Measurements from ENCODE around the gene CES1.
"Not testable (repeated sequence)": the region's sequence is repeated elsewhere in the genome, so short reads cannot be mapped to it uniquely, and the experiment has no call there.

Gene CES1

DNA sequence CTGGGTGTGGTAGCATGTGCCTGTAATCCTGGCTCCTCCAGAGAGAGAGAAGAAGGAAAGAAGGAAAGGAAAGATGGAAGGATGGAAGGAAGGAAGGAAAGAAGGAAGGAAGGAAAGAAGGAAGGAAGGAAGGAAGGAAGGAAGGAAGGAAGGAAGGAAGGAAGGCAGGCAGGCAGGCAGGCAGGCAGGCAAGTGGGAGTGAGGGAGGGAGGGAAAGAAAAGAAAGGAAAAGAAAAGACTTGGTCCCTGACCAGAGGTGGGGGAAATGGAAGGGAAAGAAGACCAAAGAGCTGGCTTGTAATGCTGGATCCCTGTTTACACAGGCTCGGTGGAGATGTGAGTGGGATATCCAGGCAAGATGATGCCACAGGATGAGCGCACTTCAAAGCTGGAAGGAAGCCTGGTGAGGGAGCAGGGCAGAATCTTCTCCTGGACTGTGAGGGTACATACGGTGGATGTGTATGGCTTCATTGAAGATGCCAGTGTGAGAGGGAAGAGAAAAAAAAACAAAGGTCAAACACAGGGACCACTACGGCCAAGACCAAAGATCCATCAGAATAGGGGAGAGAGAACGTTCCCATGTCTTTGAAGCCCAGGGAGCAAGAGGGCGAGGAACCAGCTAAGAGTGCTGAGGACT lies 2.1 kb downstream of the CES1 start:
- TF ChIP-seq, protein P1, sequence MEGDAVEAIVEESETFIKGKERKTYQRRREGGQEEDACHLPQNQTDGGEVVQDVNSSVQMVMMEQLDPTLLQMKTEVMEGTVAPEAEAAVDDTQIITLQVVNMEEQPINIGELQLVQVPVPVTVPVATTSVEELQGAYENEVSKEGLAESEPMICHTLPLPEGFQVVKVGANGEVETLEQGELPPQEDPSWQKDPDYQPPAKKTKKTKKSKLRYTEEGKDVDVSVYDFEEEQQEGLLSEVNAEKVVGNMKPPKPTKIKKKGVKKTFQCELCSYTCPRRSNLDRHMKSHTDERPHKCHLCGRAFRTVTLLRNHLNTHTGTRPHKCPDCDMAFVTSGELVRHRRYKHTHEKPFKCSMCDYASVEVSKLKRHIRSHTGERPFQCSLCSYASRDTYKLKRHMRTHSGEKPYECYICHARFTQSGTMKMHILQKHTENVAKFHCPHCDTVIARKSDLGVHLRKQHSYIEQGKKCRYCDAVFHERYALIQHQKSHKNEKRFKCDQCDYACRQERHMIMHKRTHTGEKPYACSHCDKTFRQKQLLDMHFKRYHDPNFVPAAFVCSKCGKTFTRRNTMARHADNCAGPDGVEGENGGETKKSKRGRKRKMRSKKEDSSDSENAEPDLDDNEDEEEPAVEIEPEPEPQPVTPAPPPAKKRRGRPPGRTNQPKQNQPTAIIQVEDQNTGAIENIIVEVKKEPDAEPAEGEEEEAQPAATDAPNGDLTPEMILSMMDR (IDR thresholded peaks at IDR 0.05; ENCODE audit: low read depth, low read length): no peak
- DNase-seq (ENCODE audit: extremely low read depth, low read depth): no peak

DNA sequence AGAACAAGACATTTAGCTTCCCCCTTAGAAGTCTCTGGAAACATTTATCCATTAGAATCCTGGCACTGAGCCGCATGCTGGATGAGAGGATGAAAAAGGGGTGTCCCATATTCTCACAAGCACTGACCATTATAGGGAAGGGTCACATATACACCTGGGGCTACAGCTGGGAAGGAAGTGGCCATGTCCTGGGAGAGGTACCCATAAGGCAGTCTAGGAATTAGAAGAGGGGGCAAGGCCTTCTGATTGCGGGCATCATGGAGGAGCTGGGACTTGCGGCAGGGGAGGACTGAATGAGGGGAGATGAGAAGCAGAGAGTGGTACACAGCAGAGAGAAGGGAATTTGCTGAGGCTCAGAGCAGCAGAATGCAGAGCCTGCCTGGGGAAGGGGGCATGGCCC lies 3.7 kb downstream of the CES1 start:
- not testable (repeated sequence) for DNase-seq (ENCODE audit: extremely low read depth, low read depth)

DNA sequence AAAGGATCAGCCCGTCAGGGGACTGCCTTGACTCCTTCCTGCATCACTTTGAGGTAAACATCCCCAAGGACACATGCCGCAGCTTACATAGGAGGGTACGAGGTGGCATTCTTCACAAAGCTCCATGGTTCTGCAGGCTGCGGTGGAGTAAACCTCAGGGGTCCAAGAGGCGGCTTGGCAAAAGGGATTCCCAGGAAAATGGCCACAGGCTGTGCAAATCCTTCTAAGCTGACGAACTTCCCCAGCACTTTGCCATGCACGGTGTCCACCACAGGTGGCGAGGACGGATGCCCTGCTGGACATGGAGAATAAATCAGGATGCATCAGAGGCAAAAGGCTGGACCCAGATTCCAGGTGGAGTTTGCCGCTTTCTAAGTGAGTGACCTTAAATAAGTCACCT lies 4.2 kb downstream of the CES1 start:
- TF ChIP-seq, protein P1 (IDR thresholded peaks at IDR 0.05; ENCODE audit: low read depth, low read length): no peak
- DNase-seq (ENCODE audit: extremely low read depth, low read depth): no peak

DNA sequence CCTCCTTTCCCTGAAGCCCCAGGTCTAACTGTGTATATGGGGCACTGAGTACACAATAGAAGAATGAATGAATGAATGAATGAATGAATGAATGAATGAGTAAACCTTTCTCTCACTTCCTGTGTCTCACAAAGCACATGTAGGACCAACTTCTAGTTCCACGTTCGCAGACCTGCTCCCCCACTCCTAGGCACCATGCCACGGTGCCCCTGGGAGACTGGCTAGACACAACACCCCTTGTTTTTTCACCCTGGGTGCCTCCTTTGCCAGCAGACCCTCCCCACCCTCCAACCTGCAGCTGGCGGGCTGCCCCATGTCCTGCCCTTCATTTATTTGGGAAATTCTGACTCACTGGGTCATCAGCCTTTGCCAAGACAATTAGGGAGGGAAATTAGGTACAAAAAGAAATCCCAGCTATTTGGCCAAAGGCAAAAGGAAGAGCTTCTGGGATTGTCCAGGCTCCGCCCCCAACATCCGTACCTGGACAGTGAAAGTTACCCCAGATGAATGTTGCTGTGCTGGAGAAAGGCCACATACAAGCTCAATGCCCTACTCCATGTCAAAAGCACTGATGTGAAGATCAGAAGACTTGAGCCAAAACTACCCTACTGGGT lies 7.7 kb downstream of the CES1 start:
- TF ChIP-seq, protein P1 (IDR thresholded peaks at IDR 0.05; ENCODE audit: low read depth, low read length): no peak
- no peak for DNase-seq (ENCODE audit: extremely low read depth, low read depth)

DNA sequence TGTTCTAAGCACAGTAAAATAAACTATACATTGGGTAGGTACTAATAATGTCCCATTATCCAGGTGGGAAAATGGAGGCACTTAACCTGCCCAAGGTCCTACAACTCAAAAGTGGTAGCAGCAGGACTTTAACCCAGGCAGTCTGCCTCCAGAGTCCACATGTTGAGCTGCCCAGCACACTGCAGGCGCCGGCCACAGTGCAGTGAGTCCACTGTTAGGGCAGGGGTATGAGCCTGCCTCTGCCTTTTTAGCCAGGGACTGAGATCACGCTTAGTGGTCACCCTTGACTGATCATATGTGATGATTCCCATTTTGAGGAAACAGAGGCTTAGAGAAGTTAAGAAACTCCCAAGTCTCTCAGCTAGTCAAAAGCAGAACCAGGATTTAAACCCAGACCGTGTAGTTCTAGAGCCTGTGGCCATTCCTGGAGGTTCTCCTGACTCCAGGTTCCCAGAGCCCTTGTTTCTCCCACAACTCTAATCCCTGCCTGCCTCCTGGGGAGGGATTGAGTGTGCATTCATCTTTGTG lies 8.4 kb downstream of the CES1 start:
- TF ChIP-seq, protein P1 (IDR thresholded peaks at IDR 0.05; ENCODE audit: low read depth, low read length): no peak
- no peak for DNase-seq (ENCODE audit: extremely low read depth, low read depth)

DNA sequence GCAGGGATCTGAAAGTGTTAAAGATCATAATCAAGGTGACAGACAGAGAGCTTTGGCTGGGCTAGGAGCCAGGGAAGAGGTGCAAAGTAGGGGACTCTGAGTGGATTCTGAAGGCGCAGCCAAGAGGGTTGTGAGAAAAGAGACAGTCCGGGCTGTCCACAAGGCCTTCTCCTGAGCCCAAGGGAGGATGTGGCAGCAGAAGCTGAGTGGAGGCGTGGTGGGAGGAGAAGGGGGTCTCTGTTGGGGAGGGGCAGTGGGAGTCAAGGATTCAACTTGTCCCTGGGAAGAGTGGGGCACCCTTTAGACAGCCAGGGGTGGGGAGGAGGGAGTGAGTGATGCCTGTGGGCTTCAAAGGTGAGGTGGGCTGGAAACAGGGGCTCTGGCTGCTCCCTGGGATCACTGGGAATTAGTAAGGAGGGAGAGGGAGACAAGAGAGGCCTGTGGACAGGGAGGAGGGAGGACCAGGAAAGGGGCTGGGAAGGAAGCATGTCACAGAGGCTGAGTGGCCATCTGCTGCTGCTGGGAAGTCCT lies 10.6 kb downstream of the CES1 start:
- no peak for DNase-seq (ENCODE audit: extremely low read depth, low read depth)
- TF ChIP-seq, protein P1 (IDR thresholded peaks at IDR 0.05; ENCODE audit: low read depth, low read length): no peak

DNA sequence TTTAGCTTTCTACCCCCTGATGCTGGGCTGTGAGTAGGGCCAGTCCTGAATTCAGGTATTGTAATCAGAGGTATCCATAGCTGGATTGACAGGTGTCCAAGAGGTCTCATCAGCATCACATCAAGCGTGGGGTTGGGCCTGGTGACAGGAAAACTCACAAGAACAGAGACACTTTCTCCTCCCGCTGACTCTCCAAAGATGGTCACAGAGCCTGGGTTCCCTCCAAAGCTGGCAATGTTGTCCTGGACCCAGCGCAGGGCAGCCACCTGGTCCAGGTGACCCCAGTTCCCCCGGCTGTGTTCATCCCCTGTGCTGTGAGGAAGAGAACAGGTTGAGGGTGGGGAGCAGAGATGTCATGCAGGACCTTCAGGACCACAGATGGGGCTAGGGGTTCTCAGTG lies 11.7 kb downstream of the CES1 start:
- DNase-seq (ENCODE audit: extremely low read depth, low read depth): no peak
- TF ChIP-seq, protein P1 (IDR thresholded peaks at IDR 0.05; ENCODE audit: low read depth, low read length): no peak
